GM13976 (cell line): ENCODE measurements around the gene CTU1.

Source experiments
- DNase-seq: peaks from one replicate; pipeline ENCODE4 v3.0.0; 2012; ENCODE audit warnings: low spot score
- CTCF ChIP-seq: IDR thresholded peaks from 2 replicates; pipeline ENCODE4 v1.5.1; 2012; ENCODE audit warnings: borderline replicate concordance, mild to moderate bottlenecking; ENCODE audit not compliant: insufficient read depth; ENCODE audit errors: extremely low read depth, missing control alignments, control extremely low read depth
- in situ Hi-C: fragments of 300-500 bp; cut with MboI; formaldehyde crosslinking; loops from one replicate; pipeline ENCODE4 v1.12.0; 2022; ENCODE audit warnings: low sequenced_read_pairs, mixed read lengths, inconsistent platforms; ENCODE audit not compliant: unreplicated experiment

Gene CTU1

GRCh38 chr19:51111606-51112005 lies 3.4 kb upstream of the CTU1 start:
- no peak for DNase-seq
- in situ Hi-C loops: no loop called here
- peak; percentile 0 for TF ChIP-seq CTCF

GRCh38 chr19:51110666-51110971 lies 2.4 kb upstream of the CTU1 start:
- TF ChIP-seq CTCF: no peak
- in situ Hi-C loops: no loop called here
- no peak for DNase-seq

- no peak for TF ChIP-seq CTCF
- in situ Hi-C loops: no loop called here
- no peak for DNase-seq
These were observed 567 bp upstream of the CTU1 start for GRCh38 chr19:51108805-51109146.

GRCh38 chr19:51107406-51108065 lies 673 bp downstream of the CTU1 start:
- DNase-seq: no peak
- in situ Hi-C loops: no loop called here
- TF ChIP-seq CTCF: no peak

GRCh38 chr19:51103926-51104341 lies 4.3 kb downstream of the CTU1 start:
- no peak for TF ChIP-seq CTCF
- DNase-seq: no peak
- in situ Hi-C loops: no loop called here

- in situ Hi-C loops: no loop called here
- no peak for TF ChIP-seq CTCF
- DNase-seq: no peak
These were observed 5.2 kb downstream of the CTU1 start for GRCh38 chr19:51102991-51103390.
